PC-3 (cell line): ENCODE results near the gene LRRC75A.

Experiments
- CTCF ChIP-seq: fragments of 300-600 bp; sonication (generic); conservative IDR thresholded peaks from 2 replicates; pipeline ENCODE4 v1.5.1; 2017; ENCODE audit warnings: antibody characterized with exemption, low read depth, mild to moderate bottlenecking, low read length
- EZH2 ChIP-seq: fragments of 300-600 bp; sonication (generic); IDR thresholded peaks from one replicate; pipeline ENCODE4 v1.6.1; 2017; ENCODE audit warnings: antibody characterized with exemption, mild to moderate bottlenecking, low read length; ENCODE audit not compliant: unreplicated experiment
- EZH2phosphoT487 ChIP-seq: fragments of 300-600 bp; sonication (generic); IDR thresholded peaks from 2 replicates; pipeline ENCODE4 v1.6.1; 2018; ENCODE audit warnings: mild to moderate bottlenecking, antibody characterized with exemption, low read length, borderline replicate concordance

GRCh38 chr17:16418685-16419068 is 73.3 kb downstream of the LRRC75A start:
- TF ChIP-seq CTCF (no peak), EZH2phosphoT487 (no peak), EZH2 (no peak)
